GM18498 (cell line): ENCODE results near the gene CCDC146.
"Not testable (repeated sequence)": the region's sequence is repeated elsewhere in the genome, so short reads cannot be mapped to it uniquely, and the experiment has no call there.

ENCODE experiments used
- ATAC-seq: cut with Tn5 transposase; IDR thresholded peaks from one replicate; pipeline ENCODE4 v1.9.1; 2021; ENCODE audit warnings: mild to moderate bottlenecking, moderate library complexity; ENCODE audit not compliant: unreplicated experiment

CCDC146 gene

GRCh38 chr7:77152232-77152631 is 29.8 kb downstream of the CCDC146 start:
- not testable (repeated sequence) for ATAC-seq

DNA sequence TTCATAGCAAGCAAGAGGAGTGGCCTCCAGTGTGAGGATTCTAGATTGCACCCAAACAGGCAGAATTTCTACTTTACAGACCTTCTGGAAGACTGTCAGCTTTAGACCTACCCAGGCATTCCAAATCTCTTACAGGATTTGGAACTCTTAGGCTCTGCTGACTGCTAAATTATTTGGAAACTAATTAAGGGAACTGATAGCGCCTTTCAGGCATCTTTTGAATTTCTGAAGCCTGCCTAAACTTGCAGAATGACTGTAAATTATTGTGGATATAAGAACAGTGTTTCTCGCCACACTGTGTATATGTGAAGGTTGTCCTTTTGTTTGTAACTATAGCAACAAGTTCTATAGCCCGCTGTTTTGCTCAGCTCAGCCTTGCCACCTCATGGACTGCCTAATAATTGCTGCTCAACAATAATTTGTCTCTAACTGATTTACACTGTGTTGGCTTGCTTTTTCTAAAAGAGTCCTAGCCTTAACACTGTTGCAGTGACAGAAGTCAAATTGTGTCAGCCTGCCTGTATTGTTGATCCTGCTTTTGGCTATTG is 32.6 kb downstream of the CCDC146 start:
- ATAC-seq: peak; percentile 55

DNA sequence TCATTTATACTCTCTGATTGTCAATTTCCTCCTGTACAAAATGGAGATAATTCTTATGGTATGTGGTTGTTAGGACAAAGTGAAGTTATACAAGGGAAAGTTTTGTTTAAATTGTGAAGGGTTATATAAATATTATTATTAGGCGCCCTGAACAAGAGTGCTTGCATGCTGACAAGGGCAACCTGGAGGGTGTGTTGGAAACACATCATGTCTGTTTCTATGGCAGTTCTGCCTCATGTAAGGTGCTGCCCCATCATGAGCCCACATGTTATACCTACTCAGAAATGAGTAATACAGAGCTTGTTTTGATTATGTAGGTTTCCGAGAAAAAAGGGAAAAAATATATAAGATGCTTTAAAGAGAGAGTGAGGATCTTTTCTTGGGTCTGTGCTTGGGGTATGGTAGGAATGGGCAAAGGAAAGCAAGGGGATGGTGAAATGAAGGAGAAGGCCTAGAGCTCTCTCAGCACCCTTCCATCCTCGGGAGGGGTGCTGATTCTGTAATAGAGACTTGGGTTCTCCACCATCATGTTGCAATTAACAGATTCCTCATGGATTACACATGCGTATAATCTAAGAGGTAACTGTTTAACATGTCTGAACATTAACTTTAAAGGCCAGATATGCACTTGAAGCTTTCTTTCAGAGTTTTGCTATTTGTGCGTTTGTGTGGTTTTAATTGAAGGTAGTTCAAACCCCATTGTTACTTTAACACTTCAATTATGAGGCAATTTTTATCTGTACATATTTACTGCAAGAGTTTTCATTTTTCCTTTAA is 33.4 kb downstream of the CCDC146 start:
- not testable (repeated sequence) for ATAC-seq

- peak; percentile 80 for ATAC-seq
Observed at GRCh38 chr7:77157034-77157433, 34.6 kb downstream of the CCDC146 start.

DNA sequence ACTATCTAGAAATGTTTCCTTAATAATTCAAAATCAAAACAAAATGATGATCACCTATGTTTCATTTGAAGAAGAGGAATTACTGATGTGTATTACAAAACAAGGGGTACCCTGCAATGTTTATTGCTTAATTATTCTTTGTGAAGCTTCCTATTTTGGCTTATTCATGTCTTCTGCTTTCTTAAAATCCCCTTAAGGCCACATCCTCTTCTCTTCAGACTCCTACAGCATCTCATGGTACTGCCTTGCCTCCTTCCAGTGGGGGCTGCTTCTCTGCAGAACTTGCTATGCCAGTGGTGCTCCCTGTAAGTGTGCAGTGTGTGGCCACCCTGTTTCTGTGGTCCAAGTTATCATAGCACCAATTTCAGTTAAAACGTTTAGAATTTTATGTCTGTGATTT is 35.0 kb downstream of the CCDC146 start:
- peak; percentile 68 for ATAC-seq

- ATAC-seq: not testable (repeated sequence)
Observed at GRCh38 chr7:77171073-77171472, 48.7 kb downstream of the CCDC146 start.

DNA sequence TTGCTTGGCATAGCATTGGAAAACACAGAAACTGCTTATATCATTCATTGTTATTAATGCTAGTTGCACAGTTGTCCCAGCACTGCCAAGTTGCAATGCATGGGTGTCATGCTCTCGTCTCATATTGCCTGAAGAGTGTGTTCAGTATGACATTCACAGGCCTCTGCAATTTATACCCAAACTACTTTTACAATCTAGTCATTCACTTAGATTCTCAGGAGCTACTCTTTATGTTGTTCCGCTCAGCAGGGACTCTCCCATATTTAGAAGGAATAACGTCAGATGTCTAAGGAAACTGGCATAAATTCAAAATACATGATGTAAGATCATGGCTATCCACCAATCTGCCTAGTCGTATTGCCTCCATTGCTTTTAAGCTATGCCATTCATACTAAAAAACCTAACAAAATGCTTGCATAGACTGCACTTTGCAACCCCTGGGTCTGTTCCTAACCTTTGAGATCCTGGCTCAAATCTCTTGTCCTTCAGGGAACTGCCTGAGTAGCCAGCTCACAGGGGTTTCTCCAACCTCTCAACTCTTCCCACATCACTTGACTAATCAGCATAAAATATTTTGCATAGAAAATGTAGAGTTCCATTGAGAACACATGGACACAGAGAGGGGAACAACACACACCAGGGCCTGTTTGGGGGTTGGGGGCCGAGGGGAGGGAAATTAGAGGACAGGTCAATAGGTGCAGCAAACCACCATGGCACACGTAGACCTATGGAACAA is 50.2 kb downstream of the CCDC146 start:
- ATAC-seq: not testable (repeated sequence)

GRCh38 chr7:77174418-77174817 is 52.0 kb downstream of the CCDC146 start:
- ATAC-seq: not testable (repeated sequence)

DNA sequence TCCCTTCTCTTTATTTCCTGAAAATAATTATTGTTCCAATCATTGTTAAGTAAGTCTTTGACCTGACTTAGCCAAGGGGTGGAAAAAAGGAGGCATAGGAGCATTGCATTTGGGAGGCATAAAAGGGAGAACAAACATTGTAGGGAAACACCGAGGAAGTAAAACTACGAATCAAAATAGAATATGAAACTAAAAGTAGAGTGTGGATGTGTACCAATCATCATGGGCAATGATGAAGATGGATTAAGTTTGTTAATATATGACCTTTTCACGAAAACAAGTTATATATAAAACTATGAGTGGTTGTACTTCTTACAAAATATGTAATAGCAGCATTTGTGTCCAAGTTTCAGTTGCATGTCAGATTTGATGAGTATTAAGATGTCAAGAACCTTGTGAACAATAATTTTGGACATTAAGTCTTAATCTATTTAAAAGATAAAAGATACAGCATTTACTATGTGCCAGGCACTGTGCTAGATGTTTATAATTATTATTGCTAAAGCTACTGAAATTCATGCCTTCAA is 52.9 kb downstream of the CCDC146 start:
- peak; percentile 82 for ATAC-seq

- not testable (repeated sequence) for ATAC-seq
Observed at GRCh38 chr7:77177321-77177904, 55.0 kb downstream of the CCDC146 start.

- not testable (repeated sequence) for ATAC-seq
Observed at GRCh38 chr7:77178024-77178423, 55.6 kb downstream of the CCDC146 start.

DNA sequence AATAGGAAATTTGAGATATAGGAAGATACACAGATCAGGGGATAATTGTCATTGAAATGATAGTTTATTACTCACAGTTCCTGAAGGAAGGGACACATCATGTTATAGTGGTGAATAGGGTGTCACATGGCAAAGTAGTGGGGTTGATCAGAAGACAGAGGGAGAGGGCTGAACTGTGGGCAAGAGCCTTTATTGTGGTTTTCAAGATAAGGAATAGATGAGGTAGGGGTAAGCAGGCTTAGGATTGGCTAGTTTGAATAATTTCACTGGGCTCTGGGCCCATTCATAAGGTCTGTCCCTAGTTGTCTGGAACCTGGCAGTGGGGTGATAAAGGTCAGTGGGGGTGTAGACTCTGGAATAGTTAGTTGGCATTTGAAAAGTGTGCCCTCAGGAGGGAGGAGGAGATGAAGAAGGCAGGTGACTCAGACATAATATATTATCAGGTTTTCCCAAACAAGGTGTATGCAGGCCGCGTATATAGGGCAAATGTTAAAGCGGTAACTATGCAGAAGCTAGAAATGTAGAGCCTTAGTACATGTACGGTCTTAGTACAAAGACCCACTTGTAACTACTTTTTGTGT is 58.7 kb downstream of the CCDC146 start:
- no peak for ATAC-seq

GRCh38 chr7:77181734-77182133 is 59.3 kb downstream of the CCDC146 start:
- ATAC-seq: no peak

DNA sequence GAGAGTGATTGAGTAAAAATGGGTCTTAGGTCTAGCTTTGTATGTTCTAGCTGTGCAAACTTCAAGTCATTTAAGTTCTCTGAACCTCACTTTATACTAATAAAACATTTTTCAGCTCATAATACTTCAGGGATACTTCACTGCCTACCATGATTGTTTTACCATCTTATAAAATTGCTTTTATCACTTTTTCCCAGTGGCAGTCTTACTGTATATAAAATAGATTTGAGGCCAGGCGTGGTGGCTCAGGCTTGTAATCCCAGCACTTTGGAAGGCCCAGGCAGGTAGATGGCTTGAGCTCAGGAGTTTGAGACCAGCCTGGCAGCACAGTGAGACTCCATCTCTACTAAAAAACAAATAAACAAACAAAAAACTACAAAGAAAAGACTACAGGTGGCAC is 59.8 kb downstream of the CCDC146 start:
- ATAC-seq: no peak

GRCh38 chr7:77184463-77184862 is 62.0 kb downstream of the CCDC146 start:
- no peak for ATAC-seq

DNA sequence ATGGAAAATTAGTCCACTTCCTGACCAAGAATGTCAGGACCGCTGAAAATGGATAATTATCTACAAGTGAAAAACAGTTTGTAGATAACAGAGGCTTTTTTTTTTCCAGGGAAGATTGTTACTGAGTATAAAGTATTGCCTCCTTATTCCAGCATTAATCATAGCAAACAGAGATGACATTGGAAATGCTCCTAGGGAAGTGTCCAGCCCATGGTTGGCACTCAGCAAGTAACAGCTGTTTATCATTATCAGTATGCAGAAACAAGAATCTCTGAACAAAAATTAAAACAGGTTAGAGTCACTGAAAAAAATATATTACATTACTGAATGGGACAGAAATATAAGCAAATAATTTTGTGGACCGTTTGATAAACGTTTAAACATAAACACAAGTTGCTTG is 62.6 kb downstream of the CCDC146 start:
- ATAC-seq: no peak

- ATAC-seq: no peak
Observed at GRCh38 chr7:77185866-77186265, 63.5 kb downstream of the CCDC146 start.

DNA sequence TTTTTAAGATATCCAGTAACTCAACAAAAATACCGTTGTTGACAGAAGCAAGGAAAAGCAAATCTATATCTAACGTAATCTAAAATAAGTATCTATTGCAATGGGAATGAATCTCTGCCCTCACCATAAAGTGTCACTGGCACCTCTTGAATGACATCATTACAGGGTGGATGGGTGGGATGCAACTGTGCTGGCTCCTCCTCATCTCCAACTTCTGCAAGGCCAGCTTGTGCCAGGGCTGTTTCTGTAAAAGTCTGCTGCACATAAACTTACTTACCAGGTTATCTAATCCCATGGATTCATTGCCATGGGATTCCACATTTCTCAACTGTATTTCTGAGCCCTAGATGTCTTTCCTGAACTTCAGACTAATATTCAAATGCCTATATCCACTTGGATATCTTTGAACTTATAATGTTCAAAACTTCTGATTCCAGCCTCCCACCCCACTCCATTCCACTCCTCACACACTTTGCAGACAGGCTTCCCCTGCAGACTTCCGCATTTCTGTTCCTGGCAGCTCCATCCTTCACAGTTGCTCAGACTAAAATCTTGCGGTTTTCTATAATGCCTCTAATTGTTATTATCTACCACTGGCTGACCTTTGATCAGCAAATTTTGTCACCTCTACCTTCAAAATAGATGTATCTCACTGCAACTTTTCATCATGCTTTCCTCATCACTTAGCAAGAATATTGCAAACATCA is 66.5 kb downstream of the CCDC146 start:
- ATAC-seq: no peak

DNA sequence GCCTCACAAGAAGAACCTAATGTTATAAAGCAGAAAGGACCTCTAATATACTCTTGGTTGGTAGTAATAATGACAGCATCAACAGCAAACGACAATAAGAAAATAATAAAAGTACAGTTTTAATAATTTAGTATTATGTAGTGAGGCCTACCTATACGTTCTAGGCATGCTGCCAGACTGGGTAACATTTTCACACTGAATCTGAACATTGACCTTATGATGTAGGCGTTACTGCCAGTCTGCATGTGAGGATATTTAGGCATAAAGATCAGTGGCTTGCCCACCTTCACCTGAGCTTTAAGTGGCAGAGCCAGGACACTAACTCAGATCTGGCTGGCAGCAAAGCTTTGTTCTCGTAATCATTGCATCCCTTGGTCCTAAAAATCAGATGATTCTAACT is 74.7 kb downstream of the CCDC146 start:
- ATAC-seq: no peak
